Liver (tissue), 9 donors: Measurements from ENCODE around the gene AVPR1B. TPM values are rescaled to one million over a fixed set of nuclear protein-coding genes. Genes with fewer than 3 reads are reported as not detected.
"Not testable (repeated sequence)": the region's sequence is repeated elsewhere in the genome, so short reads cannot be mapped to it uniquely, and the experiment has no call there.

Source experiments
- DNase-seq: peaks from one replicate; pipeline ENCODE4 v3.0.0-alpha.2; 2017; ENCODE audit warnings: low spot score
- H3K27ac ChIP-seq, 2 donors: one replicate each; pipeline ENCODE4 v1.7.0; 2013; ENCODE audit warnings: inconsistent platforms in 2 of 2, low read length in 2 of 2, control low read depth in 1 of 2, low read depth in 1 of 2, mild to moderate bottlenecking in 1 of 2
- H3K27me3 ChIP-seq, 4 donors: one replicate each; pipeline versions ENCODE4 v1.6.1 to v1.7.0; 2013; ENCODE audit warnings: low read length in 3 of 4, inconsistent platforms in 1 of 4, mild to moderate bottlenecking in 1 of 4, moderate library complexity in 1 of 4; ENCODE audit not compliant: control insufficient read depth in 4 of 4, insufficient read depth in 4 of 4
- H3K36me3 ChIP-seq, 4 donors: one replicate each; pipeline versions ENCODE4 v1.6.1 to v1.7.0; 2013; ENCODE audit warnings: low read length in 3 of 4, mild to moderate bottlenecking in 3 of 4, low read depth in 1 of 4, moderate library complexity in 1 of 4; ENCODE audit not compliant: control insufficient read depth in 4 of 4, insufficient read depth in 3 of 4
- H3K4me1 ChIP-seq, 4 donors: one replicate each; pipeline versions ENCODE4 v1.6.1 to v1.7.0; 2013; ENCODE audit warnings: low read length in 3 of 4, mild to moderate bottlenecking in 3 of 4, moderate library complexity in 1 of 4; ENCODE audit not compliant: control insufficient read depth in 4 of 4, insufficient read depth in 4 of 4
- H3K4me3 ChIP-seq, 3 donors: one replicate each; pipeline versions ENCODE4 v1.6.1 to v1.7.0; 2013; ENCODE audit warnings: low read length in 3 of 3, control low read depth in 1 of 3, low read depth in 1 of 3, mild to moderate bottlenecking in 1 of 3
- H3K9ac ChIP-seq, 2 donors: one replicate each; pipeline ENCODE4 v1.7.0; 2013; ENCODE audit warnings: low read length in 2 of 2, mild to moderate bottlenecking in 2 of 2, moderate library complexity in 2 of 2, control low read depth in 1 of 2, low read depth in 1 of 2
- H3K9me3 ChIP-seq, 4 donors: one replicate each; pipeline versions ENCODE4 v1.6.1 to v1.7.0; 2013; ENCODE audit warnings: low read length in 3 of 4; ENCODE audit not compliant: control insufficient read depth in 4 of 4
- EGR1 ChIP-seq, 2 donors: IDR thresholded peaks; 2 replicates each; pipeline ENCODE4 v1.6.1; 2016 to 2018; ENCODE audit warnings: antibody characterized with exemption in 2 of 2, low read depth in 2 of 2
- FOXA1 ChIP-seq: IDR thresholded peaks from 2 replicates; pipeline ENCODE4 v1.6.1; 2016; ENCODE audit warnings: antibody characterized with exemption
- FOXA2 ChIP-seq: IDR thresholded peaks from 2 replicates; pipeline ENCODE4 v1.6.1; 2016; ENCODE audit warnings: antibody characterized with exemption
- GABPA ChIP-seq, 2 donors: IDR thresholded peaks in 1 of 2; conservative IDR thresholded peaks in 1 of 2; 2 replicates each; pipeline ENCODE4 v1.6.1; 2016; ENCODE audit warnings: antibody characterized with exemption in 2 of 2, mild to moderate bottlenecking in 1 of 2, moderate library complexity in 1 of 2
- HNF4A ChIP-seq, 2 donors: conservative IDR thresholded peaks; 2 replicates each; pipeline ENCODE4 v1.6.1; 2016; ENCODE audit warnings: antibody characterized with exemption in 2 of 2, mild to moderate bottlenecking in 2 of 2
- HNF4G ChIP-seq: IDR thresholded peaks from 2 replicates; pipeline ENCODE4 v1.6.1; 2016; ENCODE audit warnings: antibody characterized with exemption
- JUND ChIP-seq, 2 donors: IDR thresholded peaks; 2 replicates each; pipeline ENCODE4 v1.6.1; 2016; ENCODE audit warnings: antibody characterized with exemption in 2 of 2
- NR2F2 ChIP-seq: IDR thresholded peaks from 2 replicates; pipeline ENCODE4 v1.6.1; 2016; ENCODE audit warnings: antibody characterized with exemption
- RAD21 ChIP-seq, 2 donors: IDR thresholded peaks; 2 replicates each; pipeline ENCODE4 v1.6.1; 2016; ENCODE audit warnings: antibody characterized with exemption in 2 of 2, mild to moderate bottlenecking in 2 of 2
- RXRA ChIP-seq, 2 donors: IDR thresholded peaks; 2 replicates each; pipeline ENCODE4 v1.6.1; 2017 to 2018; ENCODE audit warnings: antibody characterized with exemption in 2 of 2, mild to moderate bottlenecking in 1 of 2
- SP1 ChIP-seq: IDR thresholded peaks from 2 replicates; pipeline ENCODE4 v1.6.1; 2018; ENCODE audit warnings: antibody characterized with exemption, mild to moderate bottlenecking
- TAF1 ChIP-seq: conservative IDR thresholded peaks from 2 replicates; pipeline ENCODE4 v1.6.1; 2016; ENCODE audit warnings: antibody characterized with exemption, mild to moderate bottlenecking
- YY1 ChIP-seq: IDR thresholded peaks from 2 replicates; pipeline ENCODE4 v1.6.1; 2016; ENCODE audit warnings: antibody characterized with exemption, mild to moderate bottlenecking
- WGBS: extraction: QIAGEN DNeasy Blood & Tissue Kit; methylation state at CpG from one replicate; pipeline ENCODE4 v1.1.7; 2013; 5-methylcytosine and 5-hydroxymethylcytosine counted together
- polyA plus RNA-seq, 2 donors: library from polyadenylated mRNA; stranded (reverse) in 1 of 2; unstranded in 1 of 2; fragments of 200-250 nt in 1 of 2; fragments of >200 nt in 1 of 2; fragmentation: Nextera tagmentation in 1 of 2; extraction: Ambion mirVana in 1 of 2; gene quantifications; one replicate each; pipeline versions ENCODE4 v1.2.1 to v1.2.3, GENCODE V29; 2013 to 2015
- total RNA-seq, 2 donors: library from RNA; depleted of rRNA; stranded (reverse); fragments of >200 nt; gene quantifications; one replicate each; pipeline ENCODE4 v1.2.3, GENCODE V29; 2014
- TF ChIP-seq, protein P1 (sequence below): IDR thresholded peaks from 2 replicates; pipeline ENCODE4 v1.6.1; 2016; ENCODE audit warnings: antibody characterized with exemption
- TF ChIP-seq, protein P2 (sequence below): fragments of 150-350 bp; IDR thresholded peaks from 2 replicates; pipeline ENCODE4 v1.5.1; 2017; ENCODE audit warnings: improper control_type of control experiment, low read depth, low read length; ENCODE audit not compliant: missing input control
- TF ChIP-seq, protein P3 (sequence below): IDR thresholded peaks from 2 replicates; pipeline ENCODE4 v1.6.1; 2016; ENCODE audit warnings: antibody characterized with exemption, mild to moderate bottlenecking
- TF ChIP-seq, protein P4 (sequence below): IDR thresholded peaks from 2 replicates; pipeline ENCODE4 v1.6.1; 2016; ENCODE audit warnings: antibody characterized with exemption
- TF ChIP-seq, protein P5 (sequence below): IDR thresholded peaks from 2 replicates; pipeline ENCODE4 v1.6.1; 2016; ENCODE audit warnings: antibody characterized with exemption
- donor health status: healthy.
- donor health status: healthy.
- donor health status: healthy.
- donor health status: healthy.
- donor health status: healthy.

AVPR1B gene
- total and polyA plus RNA-seq, 4 donors: not detected

DNA sequence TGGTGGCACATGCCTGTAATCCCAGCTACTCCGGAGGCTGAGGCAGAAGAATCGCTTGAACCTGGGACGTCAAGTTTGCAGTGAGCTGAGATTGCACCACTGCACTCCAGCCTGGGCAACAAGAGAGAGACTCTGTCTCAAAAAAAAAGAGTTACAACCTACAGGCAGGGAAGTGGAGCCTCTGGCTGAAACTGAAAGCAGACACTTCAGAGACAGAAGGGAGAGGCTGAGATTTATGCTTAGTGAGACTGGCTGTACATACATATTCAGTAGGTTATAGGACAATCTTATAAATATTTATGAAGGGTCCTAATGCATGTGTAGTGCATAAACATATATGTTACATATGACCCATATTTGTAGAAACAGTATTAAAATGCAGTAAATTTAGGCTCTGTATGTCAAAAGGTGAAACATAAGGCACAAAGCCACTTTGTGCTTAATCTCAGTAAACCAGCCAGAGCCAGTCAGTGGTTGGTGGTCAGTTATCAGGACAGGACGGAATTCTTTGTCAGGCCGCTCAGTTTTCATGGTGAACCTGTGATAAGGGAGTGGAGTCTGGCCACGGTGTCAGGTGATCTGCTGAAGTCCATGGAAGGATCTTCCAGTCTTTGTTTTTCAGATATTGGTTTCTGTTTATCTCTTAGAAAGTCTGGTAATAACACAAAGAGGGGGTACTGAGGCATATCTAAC, 50.6 kb downstream of the AVPR1B start (continued):
- TF ChIP-seq EGR1 (IDR thresholded peaks at IDR 0.05; ENCODE audit: low read depth in 2 of 2): no peak
- TF ChIP-seq SP1: no peak
- TF ChIP-seq GABPA (IDR thresholded peaks at IDR 0.05 in 1 of 2, conservative IDR thresholded peaks at IDR 0.05 in 1 of 2): no peak
- TF ChIP-seq, protein P1, sequence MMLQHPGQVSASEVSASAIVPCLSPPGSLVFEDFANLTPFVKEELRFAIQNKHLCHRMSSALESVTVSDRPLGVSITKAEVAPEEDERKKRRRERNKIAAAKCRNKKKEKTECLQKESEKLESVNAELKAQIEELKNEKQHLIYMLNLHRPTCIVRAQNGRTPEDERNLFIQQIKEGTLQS: no peak

DNA sequence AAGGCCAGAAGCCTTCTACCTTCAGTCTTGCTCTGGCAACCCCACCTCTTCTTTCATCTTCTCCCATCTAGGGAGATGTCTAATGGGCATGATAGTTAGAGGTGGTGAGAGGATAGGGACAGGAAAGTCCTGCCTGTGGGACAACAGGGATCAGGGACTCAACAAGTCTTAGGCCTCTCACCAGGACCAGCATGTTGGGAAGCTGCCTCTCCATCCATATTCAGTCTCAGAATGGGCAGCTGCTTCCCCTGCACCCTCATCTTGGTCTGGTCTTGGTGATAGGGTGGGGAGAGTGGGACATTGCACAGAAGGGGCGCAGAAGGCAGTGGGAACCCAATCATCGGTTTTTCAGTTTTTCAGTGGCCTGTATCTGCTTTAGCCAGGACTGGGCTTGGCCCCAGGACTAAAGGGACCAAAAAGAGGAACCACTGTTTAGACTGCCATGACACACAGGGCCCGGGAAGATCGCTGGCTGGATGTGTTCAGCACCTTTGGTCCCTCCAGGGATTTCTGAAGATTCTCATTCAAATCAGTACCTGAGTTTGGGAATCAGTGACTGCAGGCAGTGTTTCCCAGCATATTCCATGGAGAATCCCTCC, 51.5 kb downstream of the AVPR1B start:
- Histone ChIP-seq H3K4me1 (peaks cover 0 to 18% (median 13%) of the 10 kb centered on the region in 4 donors), H3K27ac (no peak overlapping the region), H3K27me3 (no peaks in the 10 kb centered on the region), H3K36me3 (peaks cover 0 to 2% (median 0%) of the 10 kb centered on the region in 4 donors), H3K4me3 (no peak overlapping the region), H3K9me3 (no peaks in the 10 kb centered on the region), H3K9ac (no peak overlapping the region)
- 92% methylated on average over 4 of the region's 4 CpGs for WGBS
- no peak for DNase-seq
- no peak for TF ChIP-seq HNF4G
- TF ChIP-seq, protein P2, sequence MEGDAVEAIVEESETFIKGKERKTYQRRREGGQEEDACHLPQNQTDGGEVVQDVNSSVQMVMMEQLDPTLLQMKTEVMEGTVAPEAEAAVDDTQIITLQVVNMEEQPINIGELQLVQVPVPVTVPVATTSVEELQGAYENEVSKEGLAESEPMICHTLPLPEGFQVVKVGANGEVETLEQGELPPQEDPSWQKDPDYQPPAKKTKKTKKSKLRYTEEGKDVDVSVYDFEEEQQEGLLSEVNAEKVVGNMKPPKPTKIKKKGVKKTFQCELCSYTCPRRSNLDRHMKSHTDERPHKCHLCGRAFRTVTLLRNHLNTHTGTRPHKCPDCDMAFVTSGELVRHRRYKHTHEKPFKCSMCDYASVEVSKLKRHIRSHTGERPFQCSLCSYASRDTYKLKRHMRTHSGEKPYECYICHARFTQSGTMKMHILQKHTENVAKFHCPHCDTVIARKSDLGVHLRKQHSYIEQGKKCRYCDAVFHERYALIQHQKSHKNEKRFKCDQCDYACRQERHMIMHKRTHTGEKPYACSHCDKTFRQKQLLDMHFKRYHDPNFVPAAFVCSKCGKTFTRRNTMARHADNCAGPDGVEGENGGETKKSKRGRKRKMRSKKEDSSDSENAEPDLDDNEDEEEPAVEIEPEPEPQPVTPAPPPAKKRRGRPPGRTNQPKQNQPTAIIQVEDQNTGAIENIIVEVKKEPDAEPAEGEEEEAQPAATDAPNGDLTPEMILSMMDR: no peak
- no peak for TF ChIP-seq HNF4A (conservative IDR thresholded peaks at IDR 0.05)
- TF ChIP-seq, protein P3, sequence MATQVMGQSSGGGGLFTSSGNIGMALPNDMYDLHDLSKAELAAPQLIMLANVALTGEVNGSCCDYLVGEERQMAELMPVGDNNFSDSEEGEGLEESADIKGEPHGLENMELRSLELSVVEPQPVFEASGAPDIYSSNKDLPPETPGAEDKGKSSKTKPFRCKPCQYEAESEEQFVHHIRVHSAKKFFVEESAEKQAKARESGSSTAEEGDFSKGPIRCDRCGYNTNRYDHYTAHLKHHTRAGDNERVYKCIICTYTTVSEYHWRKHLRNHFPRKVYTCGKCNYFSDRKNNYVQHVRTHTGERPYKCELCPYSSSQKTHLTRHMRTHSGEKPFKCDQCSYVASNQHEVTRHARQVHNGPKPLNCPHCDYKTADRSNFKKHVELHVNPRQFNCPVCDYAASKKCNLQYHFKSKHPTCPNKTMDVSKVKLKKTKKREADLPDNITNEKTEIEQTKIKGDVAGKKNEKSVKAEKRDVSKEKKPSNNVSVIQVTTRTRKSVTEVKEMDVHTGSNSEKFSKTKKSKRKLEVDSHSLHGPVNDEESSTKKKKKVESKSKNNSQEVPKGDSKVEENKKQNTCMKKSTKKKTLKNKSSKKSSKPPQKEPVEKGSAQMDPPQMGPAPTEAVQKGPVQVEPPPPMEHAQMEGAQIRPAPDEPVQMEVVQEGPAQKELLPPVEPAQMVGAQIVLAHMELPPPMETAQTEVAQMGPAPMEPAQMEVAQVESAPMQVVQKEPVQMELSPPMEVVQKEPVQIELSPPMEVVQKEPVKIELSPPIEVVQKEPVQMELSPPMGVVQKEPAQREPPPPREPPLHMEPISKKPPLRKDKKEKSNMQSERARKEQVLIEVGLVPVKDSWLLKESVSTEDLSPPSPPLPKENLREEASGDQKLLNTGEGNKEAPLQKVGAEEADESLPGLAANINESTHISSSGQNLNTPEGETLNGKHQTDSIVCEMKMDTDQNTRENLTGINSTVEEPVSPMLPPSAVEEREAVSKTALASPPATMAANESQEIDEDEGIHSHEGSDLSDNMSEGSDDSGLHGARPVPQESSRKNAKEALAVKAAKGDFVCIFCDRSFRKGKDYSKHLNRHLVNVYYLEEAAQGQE: no peak
- TF ChIP-seq JUND (IDR thresholded peaks at IDR 0.05): no peak
- no peak for TF ChIP-seq NR2F2
- TF ChIP-seq FOXA2: no peak
- no peak for TF ChIP-seq EGR1 (IDR thresholded peaks at IDR 0.05; ENCODE audit: low read depth in 2 of 2)
- TF ChIP-seq GABPA (IDR thresholded peaks at IDR 0.05 in 1 of 2, conservative IDR thresholded peaks at IDR 0.05 in 1 of 2): no peak
- TF ChIP-seq, protein P1: no peak
- TF ChIP-seq SP1: no peak
- TF ChIP-seq, protein P4, sequence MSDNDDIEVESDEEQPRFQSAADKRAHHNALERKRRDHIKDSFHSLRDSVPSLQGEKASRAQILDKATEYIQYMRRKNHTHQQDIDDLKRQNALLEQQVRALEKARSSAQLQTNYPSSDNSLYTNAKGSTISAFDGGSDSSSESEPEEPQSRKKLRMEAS: no peak
- no peak for TF ChIP-seq YY1
- no peak for TF ChIP-seq TAF1
- no peak for TF ChIP-seq FOXA1
- no peak for TF ChIP-seq RXRA (IDR thresholded peaks at IDR 0.05)
- TF ChIP-seq RAD21 (IDR thresholded peaks at IDR 0.05): no peak
- TF ChIP-seq, protein P5, sequence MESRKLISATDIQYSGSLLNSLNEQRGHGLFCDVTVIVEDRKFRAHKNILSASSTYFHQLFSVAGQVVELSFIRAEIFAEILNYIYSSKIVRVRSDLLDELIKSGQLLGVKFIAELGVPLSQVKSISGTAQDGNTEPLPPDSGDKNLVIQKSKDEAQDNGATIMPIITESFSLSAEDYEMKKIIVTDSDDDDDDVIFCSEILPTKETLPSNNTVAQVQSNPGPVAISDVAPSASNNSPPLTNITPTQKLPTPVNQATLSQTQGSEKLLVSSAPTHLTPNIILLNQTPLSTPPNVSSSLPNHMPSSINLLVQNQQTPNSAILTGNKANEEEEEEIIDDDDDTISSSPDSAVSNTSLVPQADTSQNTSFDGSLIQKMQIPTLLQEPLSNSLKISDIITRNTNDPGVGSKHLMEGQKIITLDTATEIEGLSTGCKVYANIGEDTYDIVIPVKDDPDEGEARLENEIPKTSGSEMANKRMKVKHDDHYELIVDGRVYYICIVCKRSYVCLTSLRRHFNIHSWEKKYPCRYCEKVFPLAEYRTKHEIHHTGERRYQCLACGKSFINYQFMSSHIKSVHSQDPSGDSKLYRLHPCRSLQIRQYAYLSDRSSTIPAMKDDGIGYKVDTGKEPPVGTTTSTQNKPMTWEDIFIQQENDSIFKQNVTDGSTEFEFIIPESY: no peak

DNA sequence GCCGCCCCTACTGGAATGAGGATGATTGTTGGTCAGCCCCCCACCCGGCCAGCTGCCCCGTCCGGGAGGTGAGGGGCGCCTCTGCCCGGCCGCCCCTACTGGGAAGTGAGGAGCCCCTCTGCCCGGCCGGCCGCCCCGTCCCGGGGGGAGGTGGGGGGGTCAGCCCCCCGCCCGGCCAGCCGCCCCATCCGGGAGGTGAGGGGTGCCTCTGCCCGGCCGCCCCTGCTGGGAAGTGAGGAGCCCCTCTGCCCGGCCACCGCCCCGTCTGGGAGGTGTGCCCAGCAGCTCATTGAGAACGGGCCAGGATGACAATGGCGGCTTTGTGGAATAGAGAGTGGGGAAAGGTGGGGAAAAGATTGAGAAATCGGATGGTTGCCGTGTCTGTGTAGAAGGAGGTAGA, 52.7 kb downstream of the AVPR1B start:
- DNase-seq, H3K4me3 ChIP-seq, H3K27me3 ChIP-seq, H3K27ac ChIP-seq, H3K36me3 ChIP-seq, H3K9ac ChIP-seq, H3K9me3 ChIP-seq: not testable (repeated sequence)
- WGBS: 98% methylated on average over 22 of the region's 25 CpGs
- peaks cover 0 to 18% (median 13%) of the 10 kb centered on the region in 4 donors for H3K4me1 ChIP-seq

DNA sequence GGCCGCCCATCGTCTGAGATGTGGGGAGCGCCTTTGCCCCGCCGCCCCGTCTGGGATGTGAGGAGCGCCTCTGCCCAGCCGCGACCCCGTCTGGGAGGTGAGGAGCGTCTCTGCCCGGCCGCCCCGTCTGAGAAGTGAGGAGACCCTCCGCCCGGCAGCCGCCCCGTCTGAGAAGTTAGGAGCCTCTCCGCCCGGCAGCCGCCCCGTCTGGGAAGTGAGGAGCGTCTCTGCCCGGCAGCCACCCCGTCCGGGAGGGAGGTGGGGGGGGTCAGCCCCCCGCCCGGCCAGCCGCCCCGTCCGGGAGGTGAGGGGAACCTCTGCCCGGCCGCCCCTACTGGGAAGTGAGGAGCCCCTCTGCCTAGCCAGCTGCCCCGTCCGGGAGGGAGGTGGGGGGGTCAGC, 53.2 kb downstream of the AVPR1B start:
- 96% methylated on average over 27 of the region's 35 CpGs for WGBS
- DNase-seq, H3K4me3 ChIP-seq, H3K27ac ChIP-seq, H3K9ac ChIP-seq, H3K9me3 ChIP-seq, H3K36me3 ChIP-seq, H3K27me3 ChIP-seq: not testable (repeated sequence)
- H3K4me1 ChIP-seq: peaks cover 0 to 18% (median 13%) of the 10 kb centered on the region in 4 donors
